Activated T-helper 1 cell treated with anti-CD3 and anti-CD28 coated beads, Interleukin-2, amount 50 U/mL, for 16 hours (primary cell): Measurements from ENCODE around the gene IRX1.

Experiments used
- DNase-seq, 2 donors: peaks; one replicate each; pipeline ENCODE4 v3.0.0-alpha.2; 2020; ENCODE audit warnings: low read depth in 1 of 2, low spot score in 1 of 2

The IRX1 gene

GRCh38 chr5:3600106-3601060, 4.8 kb downstream of the IRX1 start:
- DNase-seq = no peak

GRCh38 chr5:3601061-3601710, 5.6 kb downstream of the IRX1 start:
- no peak for DNase-seq

- DNase-seq = no peak
These were observed 6.5 kb downstream of the IRX1 start for GRCh38 chr5:3601911-3602782.

DNA sequence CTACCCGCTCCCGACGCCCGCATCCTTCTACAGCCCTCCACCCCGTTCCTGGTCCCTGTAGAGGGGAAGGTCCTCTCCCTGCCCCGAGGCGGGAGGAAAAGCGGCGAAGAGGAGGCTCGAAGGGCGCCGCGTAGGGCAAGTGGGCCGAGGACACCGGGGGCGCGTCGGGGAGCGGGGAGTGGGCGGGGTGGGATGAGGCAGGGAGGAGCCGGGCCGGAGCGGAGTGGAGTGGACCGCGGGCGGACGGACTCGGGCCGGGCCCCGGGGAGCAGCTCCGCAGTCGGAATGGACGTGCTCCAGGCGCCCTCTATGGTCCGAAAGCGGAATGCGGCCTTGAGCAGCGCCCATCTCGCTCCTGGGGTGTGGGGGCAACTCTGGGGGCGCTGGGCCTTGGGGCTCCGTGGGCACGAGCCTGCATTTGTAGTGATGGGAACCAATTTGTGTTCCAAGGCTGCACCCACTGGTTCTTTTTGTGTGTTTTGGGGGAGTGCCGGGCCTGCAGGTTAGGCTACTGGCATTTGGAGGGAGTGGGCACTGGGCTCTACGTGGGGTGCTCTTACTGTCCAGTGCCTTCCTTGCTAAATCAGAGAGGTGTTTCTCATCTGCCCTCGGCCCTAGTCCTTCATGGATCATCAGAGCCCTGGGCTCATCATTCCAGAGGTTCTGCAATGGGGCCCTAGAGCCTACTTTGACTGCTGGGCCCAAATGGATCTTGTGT, 7.3 kb downstream of the IRX1 start:
- DNase-seq = no peak

GRCh38 chr5:3604501-3604900, 8.9 kb downstream of the IRX1 start:
- no peak for DNase-seq

- no peak for DNase-seq
These were observed 9.8 kb downstream of the IRX1 start for GRCh38 chr5:3605298-3606010.

- DNase-seq = no peak
These were observed 10.6 kb downstream of the IRX1 start for GRCh38 chr5:3606121-3606831.

GRCh38 chr5:3607541-3608181, 12.0 kb downstream of the IRX1 start:
- no peak for DNase-seq

GRCh38 chr5:3609120-3609681, 13.6 kb downstream of the IRX1 start:
- DNase-seq = no peak

DNA sequence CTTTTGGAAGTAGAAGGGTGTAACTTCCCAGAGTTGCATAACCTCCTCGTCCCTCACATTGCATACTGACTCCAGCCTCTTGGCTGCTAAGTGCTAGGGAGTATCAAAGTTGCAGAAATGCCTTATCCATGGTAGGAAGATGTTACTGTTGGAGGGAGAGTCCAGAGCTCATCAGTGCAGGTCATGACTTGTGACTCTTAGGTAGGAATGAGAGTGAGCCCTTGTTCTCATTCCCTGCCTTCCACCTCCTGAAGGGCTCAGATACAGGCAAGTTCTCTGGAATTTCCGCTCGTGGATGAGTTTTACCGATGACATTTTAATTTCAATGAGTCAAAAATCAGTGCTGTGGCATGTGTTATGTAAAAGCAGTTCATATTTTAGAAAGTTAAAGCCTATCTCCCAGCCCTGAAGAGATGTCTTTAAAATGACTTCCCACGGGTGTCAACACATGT, 17.0 kb downstream of the IRX1 start:
- no peak for DNase-seq

DNA sequence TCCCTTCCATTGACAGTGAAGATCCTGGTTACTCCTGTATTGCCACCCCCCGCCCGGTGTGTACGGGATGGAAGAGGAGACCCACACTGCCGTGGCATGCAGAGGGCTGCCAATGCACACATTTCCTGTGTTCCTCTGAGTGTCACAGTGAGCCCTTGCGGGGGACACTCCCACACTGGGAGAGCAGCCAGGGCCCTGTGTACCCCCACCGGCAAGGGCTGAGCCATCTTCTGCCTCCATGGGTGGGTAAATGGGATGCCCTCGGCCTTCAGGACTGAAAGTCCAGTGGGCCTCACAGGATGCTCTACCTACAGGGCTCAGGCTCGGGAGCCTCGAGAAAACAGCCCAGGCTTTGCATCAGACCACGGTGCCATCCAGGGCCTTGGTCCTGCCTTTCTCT, 18.1 kb downstream of the IRX1 start:
- no peak for DNase-seq

DNA sequence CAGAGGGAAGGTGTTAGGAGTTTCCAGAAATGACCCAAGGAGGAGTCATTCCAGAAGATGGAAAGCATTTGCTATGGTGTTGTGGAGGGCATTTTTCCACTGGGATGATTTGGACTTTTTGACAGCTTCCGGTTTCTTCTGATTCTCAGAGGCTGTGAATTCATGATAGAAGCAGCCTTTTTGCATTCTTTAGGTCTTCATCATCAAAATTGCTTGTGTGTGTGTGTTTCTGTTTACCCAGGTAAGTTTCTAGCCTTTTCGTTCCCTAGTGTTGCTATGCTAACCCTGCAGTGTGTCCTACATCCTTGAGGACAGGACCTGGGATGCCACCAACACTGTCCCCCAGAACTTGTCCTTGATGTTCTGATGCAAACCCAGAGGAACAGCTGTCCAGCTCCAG, 19.6 kb downstream of the IRX1 start:
- no peak for DNase-seq

- no peak for DNase-seq
These were observed 20.2 kb downstream of the IRX1 start for GRCh38 chr5:3615829-3616228.

- no peak for DNase-seq
These were observed 23.9 kb downstream of the IRX1 start for GRCh38 chr5:3619579-3619978.

- DNase-seq = no peak
These were observed 27.3 kb downstream of the IRX1 start for GRCh38 chr5:3622961-3623360.

GRCh38 chr5:3625626-3626025, 30.0 kb downstream of the IRX1 start:
- no peak for DNase-seq

DNA sequence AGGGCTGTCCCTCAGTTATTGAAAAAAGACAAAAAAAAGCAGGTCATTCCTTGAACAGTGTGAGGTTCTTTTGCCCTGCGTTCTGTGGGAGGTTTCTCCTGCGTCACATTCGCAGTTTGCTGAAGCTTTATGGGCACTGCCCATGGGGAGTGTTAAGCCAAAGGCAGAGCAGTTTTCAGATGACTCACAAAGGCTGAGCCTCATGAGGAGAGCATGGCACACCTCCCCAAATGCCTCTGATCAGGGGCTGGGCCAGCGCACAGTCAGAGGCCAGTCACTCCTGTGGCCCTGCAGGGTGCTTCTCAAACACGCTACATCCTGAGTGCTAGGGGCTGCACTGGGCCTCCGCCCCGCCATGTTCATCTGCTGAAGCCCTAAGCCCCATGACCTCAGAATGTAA, 38.4 kb downstream of the IRX1 start:
- DNase-seq = no peak

DNA sequence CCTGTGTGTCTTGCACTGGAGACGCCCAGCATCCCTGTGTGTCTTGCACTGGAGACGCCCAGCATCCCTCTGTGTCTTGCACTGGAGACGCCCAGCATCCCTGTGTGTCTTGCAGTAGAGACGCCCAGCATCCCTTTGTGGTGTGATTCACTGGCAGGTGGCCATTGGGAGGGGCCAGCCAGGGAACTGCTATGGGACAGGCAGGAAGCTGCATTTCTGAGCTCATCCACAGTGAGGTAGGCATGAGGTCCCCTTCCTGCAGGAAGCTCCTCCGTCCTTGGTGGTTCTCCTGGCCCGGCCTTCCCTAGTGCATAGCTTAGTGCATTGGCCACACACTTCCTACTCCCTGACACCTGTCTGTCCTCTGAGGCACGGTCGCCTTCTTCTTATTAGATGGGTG, 43.5 kb downstream of the IRX1 start:
- no peak for DNase-seq

GRCh38 chr5:3642231-3642630, 46.6 kb downstream of the IRX1 start:
- no peak for DNase-seq
